Hepatocyte (in vitro differentiated cells): ENCODE results near the gene JAG2. TPM values are rescaled to one million over a fixed set of nuclear protein-coding genes. Genes with fewer than 3 reads are reported as not detected.

Experiments
- DNase-seq: peaks from one replicate; pipeline ENCODE4 v3.0.0-alpha.2; 2016; ENCODE audit warnings: low spot score
- H2AFZ ChIP-seq: fragments of 200-600 bp; sonication (generic); 2 replicates; pipeline ENCODE4 v1.6.0; 2016; ENCODE audit warnings: antibody characterized with exemption, mild to moderate bottlenecking
- H3K27ac ChIP-seq: fragments of 200-600 bp; sonication (generic); 2 replicates; pipeline ENCODE4 v1.5.1; 2016; ENCODE audit warnings: mild to moderate bottlenecking
- H3K27me3 ChIP-seq: fragments of 200-600 bp; sonication (generic); 2 replicates; pipeline ENCODE4 v1.6.1; 2016
- H3K36me3 ChIP-seq: fragments of 200-600 bp; sonication (generic); replicated peaks from 2 replicates; pipeline ENCODE4 v1.5.1; 2016; ENCODE audit warnings: low read depth; ENCODE audit not compliant: insufficient read depth
- H3K4me1 ChIP-seq: fragments of 200-600 bp; sonication (generic); 2 replicates; pipeline ENCODE4 v1.5.1; 2016; ENCODE audit warnings: mild to moderate bottlenecking, moderate library complexity; ENCODE audit not compliant: insufficient read depth
- H3K4me2 ChIP-seq: fragments of 200-600 bp; sonication (generic); 2 replicates; pipeline ENCODE4 v1.6.0; 2016
- H3K4me3 ChIP-seq: fragments of 200-600 bp; sonication (generic); 2 replicates; pipeline ENCODE4 v1.5.1; 2016; ENCODE audit warnings: mild to moderate bottlenecking
- H3K79me2 ChIP-seq: fragments of 200-600 bp; sonication (generic); 2 replicates; pipeline ENCODE4 v1.6.0; 2017; ENCODE audit warnings: mild to moderate bottlenecking
- H3K9me2 ChIP-seq: fragments of 200-600 bp; sonication (generic); replicated peaks from 2 replicates; pipeline ENCODE4 v1.6.0; 2017; ENCODE audit warnings: mild to moderate bottlenecking; ENCODE audit not compliant: insufficient read depth
- H3K9me3 ChIP-seq: fragments of 200-600 bp; sonication (generic); 2 replicates; pipeline ENCODE4 v1.5.1; 2016; ENCODE audit warnings: low read depth, mild to moderate bottlenecking
- H4K20me1 ChIP-seq: fragments of 200-600 bp; sonication (generic); 2 replicates; pipeline ENCODE4 v1.6.0; 2016; ENCODE audit warnings: mild to moderate bottlenecking; ENCODE audit not compliant: insufficient read depth, poor library complexity, severe bottlenecking
- EZH2 ChIP-seq: fragments of 200-600 bp; sonication (generic); IDR thresholded peaks from 2 replicates; pipeline ENCODE4 v1.6.1; 2016; ENCODE audit warnings: antibody characterized with exemption, mild to moderate bottlenecking, borderline replicate concordance
- EZH2phosphoT487 ChIP-seq: fragments of 200-600 bp; sonication (generic); IDR thresholded peaks from one replicate; pipeline ENCODE4 v1.6.1; 2018; ENCODE audit warnings: antibody characterized with exemption, mild to moderate bottlenecking, low read depth, moderate library complexity; ENCODE audit not compliant: unreplicated experiment, severe bottlenecking
- WGBS: methylation state at CpG from one replicate; pipeline ENCODE4 v1.1.6; 2016; ENCODE audit warnings: low lambda C conversion rate; ENCODE audit errors: missing lambda C conversion rate; 5-methylcytosine and 5-hydroxymethylcytosine counted together
- polyA plus RNA-seq: library from polyadenylated mRNA; unstranded; fragments of >200 nt; fragmentation: Nextera tagmentation; extraction: Ambion mirVana; gene quantifications from 2 replicates; pipeline ENCODE4 v1.2.1, GENCODE V29; 2016
- total RNA-seq: library from RNA; depleted of rRNA; stranded (reverse); fragments of >200 nt; gene quantifications from 2 replicates; pipeline ENCODE4 v1.2.3, GENCODE V29; 2014
- TF ChIP-seq, protein P1 (sequence below): fragments of 200-600 bp; sonication (generic); IDR thresholded peaks from 2 replicates; pipeline ENCODE4 v1.5.1; 2016; ENCODE audit warnings: antibody characterized with exemption, mild to moderate bottlenecking; ENCODE audit not compliant: poor library complexity

Gene JAG2
- total and polyA plus RNA-seq, 2 experiments from 2014 or later, result 4.1 to 6.1 TPM

DNA sequence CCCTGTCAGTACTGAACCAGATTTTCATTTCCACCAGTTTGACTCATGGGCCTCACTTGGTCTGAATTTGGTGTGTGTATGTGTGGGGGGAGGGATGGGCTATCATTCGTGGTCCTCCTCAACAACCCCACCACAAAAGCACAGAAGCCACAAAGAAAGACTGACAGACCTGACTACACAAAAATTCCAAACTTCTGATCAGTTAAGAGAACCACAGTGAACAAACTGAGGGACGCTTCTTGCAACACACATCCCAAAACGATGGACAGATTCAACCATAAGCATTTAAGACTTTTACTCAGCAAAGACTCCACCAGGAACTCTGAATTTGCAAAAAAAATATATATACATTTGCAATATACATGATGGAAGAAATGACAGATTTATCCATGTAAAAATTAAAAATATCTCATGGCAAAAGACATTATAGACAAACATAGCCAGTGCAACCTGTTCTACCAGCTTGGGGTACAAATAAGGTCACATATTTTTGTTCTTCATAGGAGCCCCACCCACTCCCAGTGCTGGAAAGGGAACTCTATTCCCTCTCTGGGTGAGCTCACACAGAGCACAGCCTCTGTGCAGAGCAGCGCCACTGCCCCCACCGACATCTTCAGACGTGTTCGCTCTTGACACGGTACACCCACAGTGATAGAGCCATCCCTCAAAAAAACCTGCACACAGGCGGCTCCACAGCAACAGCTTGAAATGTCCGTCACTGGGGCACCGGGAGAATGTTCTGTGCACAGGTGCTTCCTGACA lies 49.7 kb downstream of the JAG2 start:
- Histone ChIP-seq H3K36me3 (no peaks in the 10 kb centered on the region), H3K4me3 (no peak overlapping the region), H2AFZ (no peak overlapping the region), H4K20me1 (no peaks in the 10 kb centered on the region), H3K27me3 (no peaks in the 10 kb centered on the region), H3K27ac (peak overlapping the region; percentile 53), H3K79me2 (no peaks in the 10 kb centered on the region), H3K9me2 (no peaks in the 10 kb centered on the region), H3K4me2 (no peak overlapping the region), H3K9me3 (no peaks in the 10 kb centered on the region), H3K4me1 (no peaks in the 10 kb centered on the region)
- TF ChIP-seq EZH2phosphoT487, result no peak
- TF ChIP-seq, protein P1, sequence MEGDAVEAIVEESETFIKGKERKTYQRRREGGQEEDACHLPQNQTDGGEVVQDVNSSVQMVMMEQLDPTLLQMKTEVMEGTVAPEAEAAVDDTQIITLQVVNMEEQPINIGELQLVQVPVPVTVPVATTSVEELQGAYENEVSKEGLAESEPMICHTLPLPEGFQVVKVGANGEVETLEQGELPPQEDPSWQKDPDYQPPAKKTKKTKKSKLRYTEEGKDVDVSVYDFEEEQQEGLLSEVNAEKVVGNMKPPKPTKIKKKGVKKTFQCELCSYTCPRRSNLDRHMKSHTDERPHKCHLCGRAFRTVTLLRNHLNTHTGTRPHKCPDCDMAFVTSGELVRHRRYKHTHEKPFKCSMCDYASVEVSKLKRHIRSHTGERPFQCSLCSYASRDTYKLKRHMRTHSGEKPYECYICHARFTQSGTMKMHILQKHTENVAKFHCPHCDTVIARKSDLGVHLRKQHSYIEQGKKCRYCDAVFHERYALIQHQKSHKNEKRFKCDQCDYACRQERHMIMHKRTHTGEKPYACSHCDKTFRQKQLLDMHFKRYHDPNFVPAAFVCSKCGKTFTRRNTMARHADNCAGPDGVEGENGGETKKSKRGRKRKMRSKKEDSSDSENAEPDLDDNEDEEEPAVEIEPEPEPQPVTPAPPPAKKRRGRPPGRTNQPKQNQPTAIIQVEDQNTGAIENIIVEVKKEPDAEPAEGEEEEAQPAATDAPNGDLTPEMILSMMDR, result no peak
- no peak for TF ChIP-seq EZH2
- 74% methylated on average over 11 of the region's 11 CpGs for WGBS
- DNase-seq, result peak; percentile 41

DNA sequence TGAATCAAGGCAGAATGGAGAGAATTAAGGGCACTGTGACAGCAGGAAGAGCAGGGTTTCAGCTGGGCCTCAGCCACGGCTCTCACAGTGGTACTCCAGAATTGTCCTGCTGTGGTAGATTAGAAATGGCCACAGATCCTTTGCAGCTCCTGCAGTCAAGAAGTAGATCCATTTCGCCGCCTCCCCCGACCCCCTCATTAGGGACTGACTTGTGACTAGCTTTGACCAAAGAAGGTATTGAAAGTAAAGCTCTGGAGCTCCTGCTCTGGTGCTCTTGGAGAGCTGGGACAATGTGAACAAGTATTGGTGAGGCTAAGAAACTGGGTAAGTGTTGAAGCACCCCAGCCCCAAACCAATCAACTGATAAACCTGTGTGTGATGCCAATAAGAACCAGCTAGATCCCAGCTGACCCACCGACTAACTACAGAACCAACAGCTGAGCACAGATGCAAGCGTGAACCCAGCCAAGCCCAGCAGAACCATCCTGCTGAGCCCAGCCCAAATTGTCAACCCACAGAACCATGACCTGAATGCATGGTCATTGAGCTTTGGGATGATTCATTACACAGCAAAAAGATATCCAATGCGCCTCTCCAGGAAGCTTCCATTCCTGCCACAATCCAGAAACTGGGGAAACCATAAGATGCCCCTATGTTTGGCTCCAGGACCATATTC lies 50.7 kb downstream of the JAG2 start:
- no peaks in the 10 kb centered on the region for H3K4me1 ChIP-seq

DNA sequence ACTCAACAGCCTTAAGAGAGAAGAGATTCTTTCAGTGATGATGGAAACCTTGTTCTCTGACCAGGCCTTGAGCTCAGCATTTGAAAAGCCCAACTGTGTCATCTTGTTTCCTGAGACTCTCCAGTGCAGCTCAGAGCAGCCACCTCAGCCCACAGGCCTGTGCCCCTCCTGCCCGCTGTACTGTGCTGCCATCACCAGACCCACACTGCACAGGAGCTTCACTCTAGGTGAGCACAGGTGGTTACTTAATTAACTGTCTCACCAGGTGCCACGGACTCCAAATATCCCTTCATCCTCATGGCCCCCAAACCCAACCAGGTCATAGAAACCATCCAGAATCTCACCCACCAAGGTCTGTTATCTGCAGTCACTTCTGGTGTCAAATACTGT lies 51.3 kb downstream of the JAG2 start:
- WGBS, result 90% methylated on average over 2 of the region's 2 CpGs
- Histone ChIP-seq H2AFZ (no peak overlapping the region), H3K27me3 (no peaks in the 10 kb centered on the region), H3K9me2 (no peaks in the 10 kb centered on the region), H3K27ac (no peak overlapping the region), H3K4me3 (no peak overlapping the region), H3K36me3 (no peaks in the 10 kb centered on the region), H3K9me3 (no peaks in the 10 kb centered on the region), H3K79me2 (no peaks in the 10 kb centered on the region), H3K4me2 (no peak overlapping the region), H3K4me1 (no peaks in the 10 kb centered on the region), H4K20me1 (no peaks in the 10 kb centered on the region)
- DNase-seq, result no peak
- TF ChIP-seq EZH2, result no peak
- no peak for TF ChIP-seq EZH2phosphoT487
- TF ChIP-seq, protein P1, result no peak

More for the DNA sequence above, 50.7 kb downstream of the JAG2 start:
- DNase-seq, result no peak
- Histone ChIP-seq H3K9me2 (no peaks in the 10 kb centered on the region), H3K36me3 (no peaks in the 10 kb centered on the region), H3K79me2 (no peaks in the 10 kb centered on the region), H3K27me3 (no peaks in the 10 kb centered on the region), H3K4me3 (no peak overlapping the region), H2AFZ (no peak overlapping the region), H3K4me2 (no peak overlapping the region), H3K27ac (peak overlapping the region; percentile 9), H3K9me3 (no peaks in the 10 kb centered on the region), H4K20me1 (no peaks in the 10 kb centered on the region)
- WGBS, result 95% methylated on average over 7 of the region's 7 CpGs
- TF ChIP-seq EZH2phosphoT487 (no peak), EZH2 (no peak)
- TF ChIP-seq, protein P1, result no peak
